Superior temporal gyrus (tissue), 1 donor: Measurements from ENCODE around the gene ENHO.
A peak's percentile ranks its signal among the peaks of the same experiment; 100 is the strongest.
"Not testable (repeated sequence)": the region's sequence is repeated elsewhere in the genome, so short reads cannot be mapped to it uniquely, and the experiment has no call there.

Experiments
- DNase-seq: peaks from one replicate; pipeline ENCODE4 v3.0.0-alpha.2; 2016; ENCODE audit errors: extremely low spot score

Gene ENHO

DNA sequence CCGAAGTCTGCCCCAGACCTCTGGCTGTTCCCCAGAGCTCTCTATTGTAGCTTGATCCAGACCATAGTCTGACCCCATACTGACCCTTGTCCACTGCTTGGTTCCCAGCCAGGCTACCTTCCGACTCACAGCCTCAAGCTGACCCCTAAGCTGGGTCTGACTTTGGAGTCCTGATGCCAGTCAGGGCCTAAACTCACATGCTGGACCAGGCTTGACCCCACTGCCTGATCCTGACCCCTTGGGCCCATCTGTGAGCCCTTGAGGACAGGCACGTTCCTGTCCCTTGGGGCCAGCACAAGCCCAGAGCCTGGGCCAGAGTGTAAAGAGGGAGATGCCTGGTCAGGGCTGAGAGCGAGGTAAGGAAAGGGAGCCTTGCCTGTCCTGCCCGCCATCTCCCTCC lies 32.7 kb upstream of the ENHO start:
- no peak for DNase-seq

DNA sequence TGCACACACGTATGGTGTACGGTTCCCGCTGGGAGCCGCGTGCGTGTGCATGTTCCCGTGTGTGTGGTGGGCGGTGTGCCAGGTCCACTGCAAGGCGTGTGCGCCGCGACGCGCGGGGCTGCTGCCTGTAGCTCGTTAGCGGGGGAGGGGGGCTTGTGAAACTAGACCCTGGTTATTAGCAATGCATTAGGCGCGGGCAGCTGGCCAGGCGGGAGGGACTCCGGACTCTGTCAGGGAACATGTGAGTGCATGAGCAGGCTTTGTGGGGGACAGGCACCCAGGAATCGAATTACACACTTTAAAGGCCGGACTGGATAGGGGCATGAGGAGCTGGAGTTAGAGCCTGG lies 32.2 kb upstream of the ENHO start:
- DNase-seq = no peak

DNA sequence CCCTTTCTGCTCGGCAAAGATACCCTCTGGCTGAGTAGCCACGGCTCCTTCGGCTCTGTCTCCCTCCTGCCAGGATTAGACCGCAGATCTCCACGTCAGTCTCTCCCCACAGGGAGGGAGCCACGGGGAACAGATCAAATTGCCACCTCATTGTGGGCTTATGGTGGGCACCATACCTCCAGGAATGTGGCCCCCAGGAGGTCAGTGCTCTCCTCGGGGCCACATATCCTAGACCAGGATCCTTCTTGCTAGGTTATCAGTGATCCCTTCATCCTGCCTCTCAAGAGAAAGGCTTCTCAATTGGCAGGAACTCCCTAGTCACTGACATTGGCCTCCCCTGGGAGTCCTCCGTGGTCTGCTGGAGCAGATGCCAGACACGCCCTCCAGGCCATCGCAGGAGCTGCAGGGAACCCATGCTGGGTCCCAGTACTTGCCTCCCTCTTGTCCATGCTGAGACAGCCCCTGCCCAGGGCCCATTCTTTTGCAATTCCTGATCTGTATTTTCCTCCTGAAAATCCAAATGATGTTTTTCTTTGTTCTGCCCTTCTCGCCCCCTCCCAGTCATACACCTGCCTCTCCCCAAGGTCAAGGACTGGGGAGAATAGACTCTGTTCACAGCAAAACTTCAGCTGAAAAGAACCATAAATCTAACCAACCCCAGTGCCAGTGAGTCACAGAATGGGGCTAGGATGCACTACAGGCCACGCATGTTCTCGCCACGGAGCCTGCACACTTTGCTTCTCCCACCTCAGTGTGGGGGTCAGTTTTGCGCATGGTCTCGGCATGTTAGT lies 31.6 kb upstream of the ENHO start:
- no peak for DNase-seq

DNA sequence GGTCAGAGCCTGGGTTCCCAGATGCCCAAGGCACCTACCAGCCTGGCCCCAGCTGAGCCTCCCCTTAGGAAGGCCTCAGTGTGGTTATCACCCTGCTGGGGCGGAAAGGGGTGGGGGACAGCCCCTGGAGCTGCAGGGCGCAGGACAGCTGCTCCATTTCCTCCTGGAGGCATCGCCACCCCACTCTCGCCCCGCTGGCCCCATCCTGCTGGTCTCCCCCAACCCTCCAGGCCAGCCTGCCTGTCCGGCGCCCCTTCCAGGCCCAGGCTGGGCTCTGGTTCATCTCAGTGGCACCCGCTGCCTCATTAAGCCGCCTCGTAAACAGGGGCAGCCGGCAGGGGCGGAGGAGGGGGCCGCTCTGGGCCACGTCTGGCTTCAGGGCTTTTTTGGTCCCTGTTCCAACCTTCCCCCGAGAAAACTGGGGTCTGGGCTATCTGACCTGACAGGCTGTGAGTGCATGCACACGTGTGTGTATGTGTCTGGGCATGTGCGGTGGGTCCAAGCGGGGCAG lies 30.8 kb upstream of the ENHO start:
- no peak for DNase-seq

DNA sequence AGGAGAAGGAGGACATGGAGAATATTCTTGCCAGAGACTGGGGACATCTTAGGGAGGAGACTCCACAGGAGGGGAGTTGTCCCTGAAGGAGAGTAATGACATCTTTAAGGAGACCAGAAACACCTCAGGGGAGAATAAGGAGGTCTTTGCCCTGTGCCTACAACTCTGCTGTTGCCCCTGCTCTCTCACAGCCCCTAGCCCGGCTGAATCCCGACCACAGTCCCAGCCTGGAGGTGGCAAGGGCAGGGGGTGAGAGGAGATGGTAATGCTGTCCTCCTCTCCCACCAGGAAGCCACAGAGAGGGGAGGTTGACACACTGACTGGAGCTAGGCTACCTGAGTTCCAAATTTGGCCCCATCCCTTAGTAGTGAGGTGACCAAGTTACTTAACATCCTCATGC lies 30.2 kb upstream of the ENHO start:
- DNase-seq = no peak

DNA sequence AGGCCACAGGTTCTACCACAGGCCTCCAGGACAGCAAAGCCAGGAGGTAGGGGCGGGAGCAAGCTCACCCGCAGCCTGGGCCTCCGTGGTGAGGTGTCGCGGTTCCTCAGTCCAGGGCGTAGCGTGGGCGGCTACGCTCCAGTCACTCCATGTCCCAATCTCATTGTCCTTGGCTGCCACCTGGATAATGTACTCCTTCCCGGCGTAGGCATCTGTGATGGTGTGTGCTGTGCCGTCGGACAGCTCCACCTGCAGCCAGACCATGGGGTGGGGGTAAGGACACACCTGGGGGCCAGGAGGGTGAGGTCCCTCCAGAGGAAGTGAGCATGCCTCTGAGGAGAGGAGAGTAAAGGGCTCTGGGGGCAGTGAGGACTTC lies 29.8 kb upstream of the ENHO start:
- no peak for DNase-seq

DNA sequence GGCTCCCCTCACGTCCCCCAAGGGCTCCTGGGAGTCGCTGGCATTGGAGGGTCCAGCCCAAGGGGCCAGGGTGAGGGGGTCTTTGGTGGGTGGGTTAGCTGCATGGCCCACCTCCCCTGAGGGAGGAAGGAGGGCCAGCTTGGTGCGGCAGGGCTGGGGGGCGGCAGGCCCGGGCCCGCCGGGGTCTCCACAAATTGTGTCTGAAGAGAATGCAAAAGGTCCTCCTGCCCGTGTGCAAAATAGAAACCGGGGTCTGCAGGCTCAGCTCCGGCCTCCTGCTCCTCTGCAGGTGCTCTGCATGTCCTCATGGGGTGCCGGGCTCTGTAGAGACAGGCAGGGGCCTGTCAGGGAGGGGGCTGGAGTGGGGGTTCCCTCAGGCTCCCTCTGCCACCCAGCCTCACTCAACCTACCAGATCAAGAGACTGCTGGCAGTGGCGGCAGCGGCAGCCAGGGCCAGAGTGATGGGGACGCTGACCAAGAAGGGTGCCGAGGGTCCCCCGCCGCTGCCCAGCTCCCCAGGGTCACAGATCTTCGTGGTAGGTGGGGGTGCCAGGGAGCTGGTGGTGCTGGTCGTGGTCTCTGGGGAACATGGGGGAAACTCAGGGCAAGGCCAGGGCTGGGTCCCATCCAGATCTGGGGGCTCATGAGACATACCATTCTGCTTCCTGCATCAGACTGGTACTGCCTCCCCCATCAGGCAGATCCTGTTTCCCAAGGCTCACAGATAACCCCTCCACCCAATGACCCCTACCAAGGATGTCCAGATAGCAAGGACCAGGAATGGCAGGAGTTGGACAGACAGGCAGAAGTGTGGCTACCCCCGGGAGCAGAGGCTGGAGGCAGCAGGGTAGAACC lies 29.2 kb upstream of the ENHO start:
- no peak for DNase-seq

DNA sequence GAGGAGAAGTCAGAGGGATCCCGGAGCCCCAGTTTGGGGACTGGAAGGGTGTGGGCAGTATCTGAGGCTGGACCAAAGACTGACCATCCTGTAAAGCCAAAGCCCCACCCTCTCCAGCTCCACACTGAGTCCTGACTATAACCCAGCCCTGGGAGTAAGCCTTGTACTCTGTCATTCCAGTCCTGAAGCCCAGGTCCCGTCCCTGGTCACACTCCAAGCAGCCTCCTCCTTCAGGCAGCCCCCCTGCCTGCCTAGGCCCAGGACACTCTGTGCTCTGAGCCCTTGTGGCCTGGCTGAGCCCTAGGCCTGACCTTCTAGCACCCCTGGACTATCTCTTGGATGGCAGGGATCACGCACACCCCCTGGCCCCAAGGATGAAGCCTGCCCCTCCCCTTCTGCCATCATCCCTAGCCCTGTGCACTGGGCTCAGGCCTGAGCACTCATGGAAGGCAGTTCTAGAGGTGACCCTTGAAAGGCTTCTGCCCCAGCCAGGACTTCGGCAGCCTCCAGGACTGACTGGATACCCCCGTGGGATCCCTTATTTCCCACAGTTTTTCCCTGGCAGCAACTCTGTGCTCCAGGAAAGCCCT lies 28.0 kb upstream of the ENHO start:
- DNase-seq = no peak

DNA sequence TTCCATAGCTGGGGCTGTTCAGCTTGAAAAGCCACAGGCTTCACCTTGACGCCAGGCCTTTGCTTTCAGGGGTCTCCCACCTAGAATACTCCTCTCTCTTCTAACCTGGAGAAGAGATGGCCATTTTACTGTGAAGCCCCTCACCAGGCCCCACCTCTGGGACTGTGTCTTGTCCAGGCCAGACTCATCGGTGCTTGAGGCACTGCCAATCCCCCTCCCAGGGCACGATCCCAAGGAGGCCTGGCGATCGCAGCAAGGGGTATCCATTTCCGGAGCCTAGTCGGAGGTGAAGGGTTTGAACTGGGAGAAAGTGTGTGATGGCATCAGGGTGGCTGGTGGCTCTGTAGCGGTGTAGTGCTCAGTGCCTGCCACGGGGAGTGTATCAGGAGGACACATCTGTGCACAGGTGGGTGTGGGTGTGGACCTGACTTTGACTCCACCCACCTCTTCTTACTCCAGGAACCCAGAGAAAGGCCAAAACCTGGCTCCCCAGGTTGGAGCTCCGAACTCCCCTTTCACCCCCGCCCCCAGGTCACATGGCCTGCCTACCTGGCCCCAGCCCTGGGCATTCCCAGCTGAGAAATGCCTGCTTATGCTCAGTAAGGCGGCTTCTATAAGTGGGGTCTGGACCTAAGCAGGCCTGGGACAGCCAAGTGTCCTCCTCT lies 27.4 kb upstream of the ENHO start:
- DNase-seq = no peak

DNA sequence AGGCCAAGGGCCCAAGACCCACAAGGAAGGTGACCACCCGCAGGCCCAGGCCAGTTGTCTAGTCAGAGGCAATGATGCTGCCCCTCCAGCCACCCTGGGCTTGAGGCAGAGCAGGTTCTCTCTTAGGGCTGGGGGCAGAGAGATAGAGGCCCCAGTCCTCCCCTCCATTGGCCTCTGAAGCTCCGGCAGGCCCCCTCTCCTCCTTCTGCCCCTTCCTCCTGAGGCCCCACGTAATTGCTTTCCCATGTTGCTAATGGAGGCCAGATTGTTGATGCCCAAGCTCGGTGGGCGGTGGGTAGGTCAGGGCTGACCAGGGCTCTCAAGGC lies 26.6 kb upstream of the ENHO start:
- no peak for DNase-seq

DNA sequence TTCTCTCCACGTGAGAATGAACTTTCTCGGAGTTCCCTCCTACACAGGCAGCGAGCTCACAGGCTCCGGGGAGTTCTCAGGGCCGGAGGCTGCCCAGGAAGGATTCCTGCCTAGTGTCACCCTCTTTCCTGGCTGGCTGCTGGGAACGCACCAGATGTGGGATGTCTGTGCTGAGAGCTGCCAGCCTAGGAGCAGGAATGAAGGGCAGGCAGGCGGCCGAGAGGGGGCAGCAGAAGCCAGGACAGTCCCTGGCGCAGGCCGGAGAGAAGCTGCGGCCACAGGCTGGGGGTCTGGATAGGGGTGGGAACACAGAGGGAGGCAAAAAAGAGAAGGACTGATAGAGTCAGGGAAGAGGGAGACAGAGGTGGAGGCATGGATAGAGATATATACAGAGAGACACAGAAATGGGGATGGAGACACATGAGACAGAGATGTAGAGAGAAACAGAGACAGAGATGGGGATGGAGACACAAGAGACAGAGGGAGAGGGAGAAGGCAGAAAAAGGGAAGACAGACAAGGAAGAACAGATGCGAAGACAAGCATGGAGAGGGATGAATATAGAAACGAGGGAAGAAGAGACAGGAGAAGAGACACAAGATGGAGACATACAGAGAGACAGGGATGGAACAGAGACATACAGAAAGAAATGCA lies 25.3 kb upstream of the ENHO start:
- peak; percentile 82 for DNase-seq

DNA sequence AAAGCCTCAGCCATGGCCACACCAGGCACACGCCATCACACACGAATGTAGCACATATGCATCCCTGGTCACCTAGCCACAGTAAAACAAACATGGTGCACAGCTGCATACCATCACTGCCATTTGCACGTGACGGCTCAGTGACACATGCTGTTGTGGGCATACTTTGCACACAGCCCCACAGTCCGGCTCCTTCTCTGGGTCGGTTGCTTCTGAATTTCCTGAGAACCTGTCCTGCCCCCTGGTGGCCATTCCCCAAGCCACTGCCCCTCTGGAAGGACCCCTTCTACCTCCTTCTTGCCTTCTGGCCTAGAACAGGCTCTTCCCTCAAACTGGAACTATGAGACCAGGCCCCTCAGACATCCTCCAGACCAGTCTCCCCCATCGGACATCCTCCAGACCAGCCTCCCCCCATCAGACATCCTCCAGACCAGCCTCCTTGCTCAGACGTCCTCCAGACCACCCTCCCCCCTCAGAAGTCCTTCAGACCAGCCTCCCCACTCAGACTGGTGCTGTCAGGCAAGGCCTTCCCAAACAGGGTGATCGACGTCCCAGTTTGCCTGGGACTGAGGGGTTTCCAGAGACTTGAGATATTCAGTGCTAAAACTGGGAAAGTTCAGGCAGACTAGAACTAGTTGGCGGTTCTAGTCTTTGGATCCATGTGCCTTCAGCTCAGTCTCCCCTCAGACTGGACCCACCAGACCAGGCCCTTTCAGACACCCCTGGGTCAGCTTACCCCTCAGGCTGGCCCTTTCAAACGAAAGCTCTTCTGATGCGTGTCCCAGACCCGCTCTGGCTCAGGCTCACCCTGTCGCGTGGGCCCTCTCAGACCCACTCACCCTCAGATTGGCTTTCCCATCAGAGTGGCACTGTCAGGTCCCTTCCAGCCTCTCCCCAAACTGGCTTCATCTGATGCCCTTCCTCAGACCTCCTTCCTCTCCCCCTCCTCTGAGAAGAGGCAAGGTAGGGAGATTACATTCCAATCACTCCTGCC lies 24.3 kb upstream of the ENHO start:
- peak; percentile 85 for DNase-seq

DNA sequence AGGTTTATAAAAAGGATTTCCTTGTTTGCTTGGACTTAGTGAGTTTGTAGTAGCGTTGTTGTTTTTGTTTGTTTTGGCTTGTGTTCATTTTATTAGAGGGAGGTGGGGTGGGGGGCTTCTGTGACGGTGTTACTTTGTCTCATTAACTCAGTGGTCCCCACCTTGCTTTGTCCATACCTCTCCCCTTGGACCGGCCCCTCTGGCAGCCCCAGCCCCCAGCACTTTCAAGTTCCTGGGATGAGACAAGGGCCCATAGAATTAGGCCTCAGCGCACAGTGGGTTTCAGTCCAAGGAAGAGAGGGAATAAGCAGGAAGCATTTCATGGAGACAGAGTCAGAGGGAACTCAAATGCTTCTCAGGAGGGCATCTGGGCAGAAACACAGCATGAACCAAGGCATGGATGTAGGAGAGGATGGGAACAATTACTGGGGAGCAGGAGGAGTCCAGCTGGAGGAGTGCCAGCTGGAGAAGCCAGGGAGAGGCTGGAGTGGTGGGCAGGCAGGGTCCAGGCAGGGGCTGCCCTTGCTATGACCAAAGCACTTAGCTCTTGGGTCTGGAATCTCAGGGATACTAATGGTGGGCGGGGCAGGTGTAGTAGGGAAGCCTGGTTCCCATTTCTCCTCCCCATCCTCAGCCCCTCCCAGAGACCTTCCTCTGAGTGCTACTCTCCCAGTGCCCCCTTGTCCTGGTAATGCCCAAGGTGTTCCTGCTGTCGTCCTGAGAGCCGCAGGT lies 23.5 kb upstream of the ENHO start:
- DNase-seq = no peak

DNA sequence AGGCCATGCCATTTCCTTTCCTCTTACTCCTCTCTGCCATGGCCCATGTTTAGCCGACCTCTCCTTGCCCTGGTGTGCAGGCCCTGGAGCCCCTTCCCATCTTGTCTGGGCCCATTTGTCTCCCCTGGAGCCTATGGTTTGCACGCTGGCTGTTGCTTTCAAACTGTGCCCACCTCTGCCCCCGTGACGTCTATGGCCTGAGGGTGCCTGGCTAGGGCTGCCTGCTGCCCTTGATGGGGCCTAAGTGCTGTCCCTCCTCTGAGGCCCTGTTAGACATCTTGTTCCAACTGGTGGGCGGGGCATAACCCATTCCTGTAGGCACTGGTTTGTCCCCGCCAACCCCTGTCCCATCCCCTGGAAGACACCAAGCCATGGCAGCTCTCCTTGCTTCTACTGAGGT lies 22.7 kb upstream of the ENHO start:
- DNase-seq = no peak

DNA sequence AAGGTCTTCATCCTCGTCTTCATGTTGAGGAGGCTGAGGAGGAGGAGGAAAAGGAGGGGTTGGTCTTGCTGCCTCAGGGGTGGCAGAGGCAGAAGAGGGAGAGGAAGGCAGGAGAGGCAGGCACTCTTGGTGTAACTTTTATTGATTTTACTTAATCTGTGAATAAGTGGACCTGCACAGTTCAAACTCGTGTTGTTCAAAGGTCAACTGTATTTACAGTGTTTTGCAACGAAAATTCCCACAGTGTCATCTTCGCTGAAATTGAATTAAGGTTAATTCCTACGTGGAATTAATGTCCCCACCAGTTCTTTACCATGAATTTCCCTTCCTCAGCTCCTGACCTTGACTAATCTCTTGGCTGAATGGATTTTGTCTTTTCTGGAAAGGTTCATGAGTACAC lies 21.2 kb upstream of the ENHO start:
- no peak for DNase-seq

DNA sequence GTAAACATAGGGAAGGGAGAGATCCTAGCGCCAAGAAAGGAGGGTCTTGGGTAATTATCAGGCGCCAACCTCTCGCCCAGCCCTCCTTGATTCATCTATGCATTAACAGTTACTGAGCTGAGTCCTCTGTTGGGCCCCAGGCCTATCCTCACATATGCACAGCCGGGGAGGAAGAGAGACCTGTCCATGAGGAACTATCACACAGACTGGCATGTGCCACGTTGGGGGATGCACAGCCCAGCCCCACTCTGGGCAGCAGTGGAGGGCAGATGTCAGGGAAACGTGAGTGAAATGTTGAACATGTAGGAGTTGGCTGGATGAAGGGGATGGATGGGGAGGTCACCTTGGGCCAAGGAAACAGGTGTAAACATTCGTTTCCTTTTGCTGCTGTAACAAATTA lies 18.8 kb upstream of the ENHO start:
- DNase-seq = no peak

DNA sequence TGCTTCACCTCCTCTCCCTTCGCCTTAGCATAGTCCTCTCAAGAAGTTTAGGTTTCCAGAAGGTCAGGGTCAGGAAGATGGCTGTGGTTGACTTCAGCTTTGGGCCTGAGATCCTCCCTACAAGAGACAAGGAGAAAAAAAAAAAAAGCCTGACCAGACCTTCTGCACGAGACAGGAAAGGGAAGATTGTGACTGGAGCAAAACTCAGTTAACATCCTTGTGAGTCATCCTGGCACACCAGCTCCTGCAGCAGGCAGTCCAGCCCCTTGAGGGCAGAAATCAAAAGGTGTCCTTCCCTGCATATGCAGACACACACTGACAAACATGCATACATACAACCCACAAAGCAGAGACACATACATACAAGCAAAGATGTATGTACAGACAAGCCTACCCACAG lies 18.0 kb upstream of the ENHO start:
- no peak for DNase-seq

DNA sequence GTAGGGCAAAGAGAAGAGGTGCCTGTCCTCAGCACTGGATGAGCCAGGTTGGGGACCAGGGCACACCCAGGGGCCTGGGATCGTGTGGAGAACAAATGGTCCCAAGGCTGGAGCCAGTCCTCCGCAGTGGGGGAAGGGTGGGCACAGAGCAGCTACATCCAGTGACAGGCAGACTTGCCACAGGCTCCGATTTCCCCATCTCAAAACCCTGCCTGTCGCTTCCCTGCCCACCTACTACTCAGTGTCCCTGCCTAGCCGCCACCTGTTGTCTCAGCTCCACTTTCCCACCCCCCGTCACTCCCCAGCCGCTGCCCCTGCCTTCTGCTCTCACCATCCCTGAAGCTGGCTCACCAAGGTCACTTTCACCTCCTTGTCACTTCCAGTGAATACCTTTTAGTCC lies 13.9 kb upstream of the ENHO start:
- no peak for DNase-seq

DNA sequence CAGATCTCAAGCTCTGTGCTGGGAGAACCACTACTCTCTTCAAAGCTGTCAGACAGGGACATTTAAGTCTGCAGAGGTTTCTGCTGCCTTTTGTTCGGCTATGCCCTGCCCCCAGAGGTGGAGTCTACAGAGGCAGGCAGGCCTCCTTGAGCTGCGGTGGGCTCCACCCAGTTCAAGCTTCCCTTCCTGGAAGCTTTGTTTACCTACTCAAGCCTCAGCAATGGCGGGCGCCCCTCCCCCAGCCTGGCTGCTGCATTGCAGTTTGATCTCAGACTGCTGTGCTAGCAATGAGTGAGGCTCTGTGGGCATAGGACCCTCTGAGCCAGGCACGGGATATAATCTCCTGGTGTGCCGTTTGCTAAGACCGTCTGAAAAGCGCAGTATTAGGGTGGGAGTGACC lies 9.3 kb upstream of the ENHO start:
- DNase-seq = not testable (repeated sequence)

DNA sequence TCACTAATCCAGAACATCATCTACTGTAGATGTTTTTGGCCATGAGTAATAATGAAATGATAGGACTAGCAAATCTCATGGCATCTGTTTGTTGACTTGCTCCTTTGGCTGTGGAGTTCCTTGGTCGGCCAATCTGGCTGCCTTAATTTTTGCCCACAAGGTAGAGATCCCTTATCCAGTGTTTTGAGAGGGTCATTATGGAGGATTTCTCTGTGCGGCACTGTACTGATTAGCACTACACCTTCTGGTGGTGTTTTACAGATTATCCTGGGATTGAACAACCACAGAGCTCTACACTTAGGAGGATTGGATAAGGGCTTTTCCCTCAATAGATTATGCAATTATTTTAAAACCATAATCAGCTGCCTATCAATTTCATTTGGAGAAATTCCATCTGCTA lies 3.2 kb upstream of the ENHO start:
- DNase-seq = no peak
